ENCODE measurements around the gene ARF3. TPM values are rescaled to one million over a fixed set of nuclear protein-coding genes. Genes with fewer than 3 reads are reported as not detected.
A peak's percentile ranks its signal among the peaks of the same experiment; 100 is the strongest.

The ARF3 gene
- total RNA-seq, 1 donor from 2014 or later = 128 TPM

- Mint-ChIP-seq H3K27me3 (ENCODE audit: low read depth) (no peaks in the 10 kb centered on the region), H3K4me3 (ENCODE audit: unreplicated experiment) (no peak overlapping the region), H3K4me1 (ENCODE audit: low read depth) (peaks cover 13% of the 10 kb centered on the region), H3K27ac (ENCODE audit: unreplicated experiment) (no peak overlapping the region), H3K9me3 (ENCODE audit: low read depth) (no peaks in the 10 kb centered on the region), H3K36me3 (ENCODE audit: low read depth) (peaks cover 17% of the 10 kb centered on the region)
- TF ChIP-seq, protein P1, sequence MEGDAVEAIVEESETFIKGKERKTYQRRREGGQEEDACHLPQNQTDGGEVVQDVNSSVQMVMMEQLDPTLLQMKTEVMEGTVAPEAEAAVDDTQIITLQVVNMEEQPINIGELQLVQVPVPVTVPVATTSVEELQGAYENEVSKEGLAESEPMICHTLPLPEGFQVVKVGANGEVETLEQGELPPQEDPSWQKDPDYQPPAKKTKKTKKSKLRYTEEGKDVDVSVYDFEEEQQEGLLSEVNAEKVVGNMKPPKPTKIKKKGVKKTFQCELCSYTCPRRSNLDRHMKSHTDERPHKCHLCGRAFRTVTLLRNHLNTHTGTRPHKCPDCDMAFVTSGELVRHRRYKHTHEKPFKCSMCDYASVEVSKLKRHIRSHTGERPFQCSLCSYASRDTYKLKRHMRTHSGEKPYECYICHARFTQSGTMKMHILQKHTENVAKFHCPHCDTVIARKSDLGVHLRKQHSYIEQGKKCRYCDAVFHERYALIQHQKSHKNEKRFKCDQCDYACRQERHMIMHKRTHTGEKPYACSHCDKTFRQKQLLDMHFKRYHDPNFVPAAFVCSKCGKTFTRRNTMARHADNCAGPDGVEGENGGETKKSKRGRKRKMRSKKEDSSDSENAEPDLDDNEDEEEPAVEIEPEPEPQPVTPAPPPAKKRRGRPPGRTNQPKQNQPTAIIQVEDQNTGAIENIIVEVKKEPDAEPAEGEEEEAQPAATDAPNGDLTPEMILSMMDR (IDR thresholded peaks at IDR 0.05) = no peak
- no peak for DNase-seq (ENCODE audit: low spot score)
Measured at GRCh38 chr12:48940181-48940580, 17.1 kb downstream of the ARF3 start.

DNA sequence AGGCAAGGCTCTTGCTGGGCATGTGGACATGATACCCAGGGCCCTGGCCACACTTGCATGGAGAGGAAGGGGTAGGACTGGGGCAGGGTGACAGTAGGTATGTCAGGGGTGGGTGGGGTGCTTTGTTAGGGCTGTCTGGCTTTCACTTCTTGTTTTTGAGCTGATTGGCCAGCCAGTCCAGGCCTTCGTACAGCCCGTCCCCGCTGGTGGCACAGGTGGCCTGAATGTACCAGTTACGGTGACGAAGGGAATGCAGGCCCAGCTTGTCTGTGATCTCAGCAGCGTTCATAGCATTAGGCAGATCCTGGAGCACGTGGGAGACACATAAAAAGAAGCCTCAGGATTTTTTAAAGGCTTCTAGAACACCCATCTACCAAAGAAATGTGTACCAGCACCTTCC is 18.5 kb downstream of the ARF3 start:
- H3K36me3 Mint-ChIP-seq (ENCODE audit: low read depth) = peaks cover 21% of the 10 kb centered on the region
- H3K4me3 Mint-ChIP-seq (ENCODE audit: unreplicated experiment) = no peak overlapping the region
- DNase-seq (ENCODE audit: low spot score) = no peak
- H3K27me3 Mint-ChIP-seq (ENCODE audit: low read depth) = no peaks in the 10 kb centered on the region
- TF ChIP-seq, protein P1 (IDR thresholded peaks at IDR 0.05) = no peak
- no peak overlapping the region for H3K27ac Mint-ChIP-seq (ENCODE audit: unreplicated experiment)
- peaks cover 5% of the 10 kb centered on the region for H3K4me1 Mint-ChIP-seq (ENCODE audit: low read depth)
- no peaks in the 10 kb centered on the region for H3K9me3 Mint-ChIP-seq (ENCODE audit: low read depth)

- Mint-ChIP-seq H3K36me3 (ENCODE audit: low read depth) (peaks cover 30% of the 10 kb centered on the region), H3K27me3 (ENCODE audit: low read depth) (no peaks in the 10 kb centered on the region), H3K4me3 (ENCODE audit: unreplicated experiment) (no peak overlapping the region), H3K27ac (ENCODE audit: unreplicated experiment) (no peak overlapping the region), H3K4me1 (ENCODE audit: low read depth) (no peaks in the 10 kb centered on the region), H3K9me3 (ENCODE audit: low read depth) (no peaks in the 10 kb centered on the region)
- no peak for DNase-seq (ENCODE audit: low spot score)
- TF ChIP-seq, protein P1 (IDR thresholded peaks at IDR 0.05) = no peak
Measured at GRCh38 chr12:48937170-48937569, 20.1 kb downstream of the ARF3 start.

DNA sequence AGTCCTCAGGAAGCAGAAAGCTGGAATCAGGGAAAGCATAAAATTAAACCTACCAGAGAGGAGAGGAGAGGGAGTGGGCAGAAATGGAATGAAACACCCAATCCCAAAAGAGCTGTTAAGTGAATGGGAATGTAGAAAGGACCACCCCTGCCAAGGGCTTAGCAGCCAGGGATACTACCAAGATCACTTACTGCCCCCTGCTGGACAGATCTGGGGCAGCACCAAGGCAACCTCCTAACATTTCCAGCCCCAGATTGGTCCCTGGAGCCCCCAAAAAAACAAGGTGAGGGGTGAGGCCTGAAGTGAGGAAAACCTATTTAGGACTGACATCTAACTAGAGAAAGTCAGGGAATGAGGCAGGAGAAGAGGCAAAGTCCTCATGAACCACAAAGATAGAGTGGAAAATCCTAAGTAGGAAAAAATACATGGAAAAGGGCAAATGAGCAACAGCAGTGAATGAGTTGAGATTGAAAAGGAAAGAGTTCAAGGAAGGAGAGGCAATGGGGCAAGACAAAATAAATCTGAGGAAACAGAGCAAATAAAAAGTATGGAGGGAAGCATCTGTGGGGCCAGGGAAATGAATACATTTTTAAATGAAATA is 20.8 kb downstream of the ARF3 start:
- no peaks in the 10 kb centered on the region for H3K9me3 Mint-ChIP-seq (ENCODE audit: low read depth)
- no peak overlapping the region for H3K4me3 Mint-ChIP-seq (ENCODE audit: unreplicated experiment)
- no peak for DNase-seq (ENCODE audit: low spot score)
- TF ChIP-seq, protein P1 (IDR thresholded peaks at IDR 0.05) = peak; percentile 94
- peaks cover 30% of the 10 kb centered on the region for H3K36me3 Mint-ChIP-seq (ENCODE audit: low read depth)
- H3K27ac Mint-ChIP-seq (ENCODE audit: unreplicated experiment) = no peak overlapping the region
- H3K4me1 Mint-ChIP-seq (ENCODE audit: low read depth) = no peaks in the 10 kb centered on the region
- H3K27me3 Mint-ChIP-seq (ENCODE audit: low read depth) = no peaks in the 10 kb centered on the region

- no peak overlapping the region for H3K27ac Mint-ChIP-seq (ENCODE audit: unreplicated experiment)
Measured at GRCh38 chr12:48934312-48934706, 23.0 kb downstream of the ARF3 start.

More at GRCh38 chr12:48934312-48934706, 23.0 kb downstream of the ARF3 start:
- Mint-ChIP-seq H3K36me3 (ENCODE audit: low read depth) (peaks cover 32% of the 10 kb centered on the region), H3K4me3 (ENCODE audit: unreplicated experiment) (no peak overlapping the region), H3K27me3 (ENCODE audit: low read depth) (no peaks in the 10 kb centered on the region), H3K9me3 (ENCODE audit: low read depth) (no peaks in the 10 kb centered on the region), H3K4me1 (ENCODE audit: low read depth) (no peaks in the 10 kb centered on the region)
- TF ChIP-seq, protein P1 (IDR thresholded peaks at IDR 0.05) = peak; percentile 58
- no peak for DNase-seq (ENCODE audit: low spot score)
